GM21619 (cell line): Measurements from ENCODE around the gene ZNF322.

Experiments used
- ATAC-seq: cut with Tn5 transposase; IDR thresholded peaks from one replicate; pipeline ENCODE4 v1.9.1; 2021; ENCODE audit not compliant: unreplicated experiment

The ZNF322 gene

GRCh38 chr6:26613689-26614683 lies 45.6 kb downstream of the ZNF322 start:
- no peak for ATAC-seq

GRCh38 chr6:26613201-26613600 lies 46.3 kb downstream of the ZNF322 start:
- ATAC-seq: no peak

- no peak for ATAC-seq
These were observed 47.9 kb downstream of the ZNF322 start for GRCh38 chr6:26611599-26611998.

- no peak for ATAC-seq
These were observed 50.1 kb downstream of the ZNF322 start for GRCh38 chr6:26609463-26609862.

- ATAC-seq: peak; percentile 80
These were observed 51.9 kb downstream of the ZNF322 start for GRCh38 chr6:26607434-26608230.

GRCh38 chr6:26604797-26605196 lies 54.7 kb downstream of the ZNF322 start:
- no peak for ATAC-seq

- no peak for ATAC-seq
These were observed 55.5 kb downstream of the ZNF322 start for GRCh38 chr6:26604026-26604425.

- no peak for ATAC-seq
These were observed 57.3 kb downstream of the ZNF322 start for GRCh38 chr6:26602262-26602661.

- ATAC-seq: no peak
These were observed 58.8 kb downstream of the ZNF322 start for GRCh38 chr6:26600759-26601158.

- no peak for ATAC-seq
These were observed 60.0 kb downstream of the ZNF322 start for GRCh38 chr6:26599591-26599990.

- ATAC-seq: no peak
These were observed 60.4 kb downstream of the ZNF322 start for GRCh38 chr6:26599134-26599533.

- no peak for ATAC-seq
These were observed 61.3 kb downstream of the ZNF322 start for GRCh38 chr6:26598267-26598666.

GRCh38 chr6:26597821-26598220 lies 61.7 kb downstream of the ZNF322 start:
- no peak for ATAC-seq

GRCh38 chr6:26597389-26597766 lies 62.2 kb downstream of the ZNF322 start:
- ATAC-seq: no peak

- ATAC-seq: peak; percentile 73
These were observed 62.8 kb downstream of the ZNF322 start, which contains the start of gene ABT1 for GRCh38 chr6:26596579-26597388. Gene ABT1, plus strand, starts transcription at chr6:26596953. Its CDS starts 30 bp downstream, at chr6:26596983.

- peak; percentile 63 for ATAC-seq
These were observed 63.8 kb downstream of the ZNF322 start for GRCh38 chr6:26595669-26596269.

GRCh38 chr6:26594730-26595632 lies 64.6 kb downstream of the ZNF322 start:
- no peak for ATAC-seq

- no peak for ATAC-seq
These were observed 65.4 kb downstream of the ZNF322 start for GRCh38 chr6:26594131-26594498.

- ATAC-seq: no peak
These were observed 66.0 kb downstream of the ZNF322 start for GRCh38 chr6:26593278-26594130.
